SK-N-SH treated with all-trans-retinoic acid at 6 μM for 48 hours (cell line): ENCODE measurements around the gene EFNB1.
"Not testable (repeated sequence)": the region's sequence is repeated elsewhere in the genome, so short reads cannot be mapped to it uniquely, and the experiment has no call there.

Experiments used
- ATAC-seq: fragments of 200-7000 bp; cut with Tn5 transposase; 3 replicates; pipeline ENCODE4 v1.9.1; 2020; ENCODE audit warnings: mild to moderate bottlenecking, moderate library complexity
- ARNTL ChIP-seq: fragments of 450-650 bp; formaldehyde crosslinking; IDR thresholded peaks from 2 replicates; pipeline ENCODE4 v1.5.0; 2020; ENCODE audit warnings: low read depth, mild to moderate bottlenecking, moderate library complexity, borderline replicate concordance
- BACH2 ChIP-seq: fragments of 250-450 bp; sonication (Bioruptor Pico); IDR thresholded peaks from 2 replicates; pipeline ENCODE4 v1.9.0; 2021; ENCODE audit warnings: mild to moderate bottlenecking, borderline replicate concordance
- CREB5 ChIP-seq: fragments of 250-450 bp; sonication (Bioruptor Pico); IDR thresholded peaks from 2 replicates; pipeline ENCODE4 v1.5.1; 2020; ENCODE audit warnings: low read depth, mild to moderate bottlenecking, moderate library complexity
- CSDC2 ChIP-seq: fragments of 250-450 bp; sonication (Bioruptor Pico); IDR thresholded peaks from 2 replicates; pipeline ENCODE4 v1.5.0; 2020; ENCODE audit warnings: mild to moderate bottlenecking, moderate library complexity
- CSRNP3 ChIP-seq: fragments of 250-450 bp; sonication (Bioruptor Pico); IDR thresholded peaks from 2 replicates; pipeline ENCODE4 v1.5.1; 2021; ENCODE audit warnings: mild to moderate bottlenecking, moderate library complexity
- ESRRG ChIP-seq: fragments of 250-450 bp; sonication (Bioruptor Pico); IDR thresholded peaks from 2 replicates; pipeline ENCODE4 v1.6.1; 2021; ENCODE audit warnings: mild to moderate bottlenecking
- GLIS3 ChIP-seq: fragments of 250-450 bp; sonication (Bioruptor Pico); IDR thresholded peaks from 2 replicates; pipeline ENCODE4 v1.5.0; 2020; ENCODE audit warnings: mild to moderate bottlenecking, moderate library complexity
- ISL1 ChIP-seq: fragments of 250-450 bp; sonication (Bioruptor Pico); IDR thresholded peaks from 2 replicates; pipeline ENCODE4 v2.1.2; 2022; ENCODE audit warnings: mild to moderate bottlenecking, moderate library complexity
- OSR1 ChIP-seq: fragments of 250-450 bp; sonication (Bioruptor Pico); IDR thresholded peaks from 2 replicates; pipeline ENCODE4 v1.8.0; 2022; ENCODE audit warnings: moderate library complexity, mild to moderate bottlenecking, inconsistent platforms
- PATZ1 ChIP-seq: fragments of 250-450 bp; sonication (Bioruptor Pico); IDR thresholded peaks from 2 replicates; pipeline ENCODE4 v1.8.0; 2020; ENCODE audit warnings: mild to moderate bottlenecking, moderate library complexity, borderline replicate concordance
- POU6F1 ChIP-seq: fragments of 250-450 bp; sonication (Bioruptor Pico); IDR thresholded peaks from 2 replicates; pipeline ENCODE4 v1.8.0; 2021; ENCODE audit warnings: low read depth, mild to moderate bottlenecking, moderate library complexity, borderline replicate concordance
- PPARA ChIP-seq: fragments of 250-450 bp; sonication (Bioruptor Pico); IDR thresholded peaks from 2 replicates; pipeline ENCODE4 v1.5.0; 2020; ENCODE audit warnings: mild to moderate bottlenecking, borderline replicate concordance
- RARB ChIP-seq: fragments of 250-450 bp; sonication (Bioruptor Pico); IDR thresholded peaks from 2 replicates; pipeline ENCODE4 v1.8.0; 2021; ENCODE audit warnings: mild to moderate bottlenecking, moderate library complexity
- SNAI2 ChIP-seq: fragments of 250-450 bp; sonication (Bioruptor Pico); IDR thresholded peaks from 2 replicates; pipeline ENCODE4 v1.5.0; 2020; ENCODE audit warnings: mild to moderate bottlenecking, moderate library complexity
- TCF4 ChIP-seq: fragments of 250-450 bp; sonication (Bioruptor Pico); IDR thresholded peaks from 2 replicates; pipeline ENCODE4 v1.8.0; 2021; ENCODE audit warnings: mild to moderate bottlenecking, moderate library complexity, borderline replicate concordance
- TOX ChIP-seq: fragments of 250-450 bp; sonication (Bioruptor Pico); IDR thresholded peaks from 2 replicates; pipeline ENCODE4 v1.8.0; 2021; ENCODE audit warnings: mild to moderate bottlenecking, moderate library complexity, borderline replicate concordance
- TSHZ2 ChIP-seq: fragments of 250-450 bp; sonication (Bioruptor Pico); IDR thresholded peaks from 2 replicates; pipeline ENCODE4 v1.5.0; 2020; ENCODE audit warnings: mild to moderate bottlenecking, moderate library complexity
- ZC3H10 ChIP-seq: fragments of 250-450 bp; sonication (Bioruptor Pico); IDR thresholded peaks from 2 replicates; pipeline ENCODE4 v1.5.1; 2021; ENCODE audit warnings: mild to moderate bottlenecking, moderate library complexity
- ZFP3 ChIP-seq: fragments of 250-450 bp; sonication (Bioruptor Pico); IDR thresholded peaks from 2 replicates; pipeline ENCODE4 v1.5.0; 2020; ENCODE audit warnings: mild to moderate bottlenecking, moderate library complexity
- ZFP30 ChIP-seq: fragments of 450-650 bp; formaldehyde crosslinking; IDR thresholded peaks from 2 replicates; pipeline ENCODE4 v1.5.0; 2022; ENCODE audit warnings: mild to moderate bottlenecking, moderate library complexity
- ZNF565 ChIP-seq: fragments of 450-650 bp; formaldehyde crosslinking; conservative IDR thresholded peaks from 2 replicates; pipeline ENCODE4 v1.5.0; 2020; ENCODE audit warnings: low read depth, mild to moderate bottlenecking, moderate library complexity
- ZNF70 ChIP-seq: fragments of 450-650 bp; formaldehyde crosslinking; IDR thresholded peaks from 2 replicates; pipeline ENCODE4 v1.5.0; 2020; ENCODE audit warnings: mild to moderate bottlenecking, moderate library complexity

Gene EFNB1

GRCh38 chrX:68792083-68792482 lies 36.7 kb upstream of the EFNB1 start:
- no peak for ATAC-seq
- no peak for TF ChIP-seq ISL1 (CRISPR knock-in tag)

- no peak for TF ChIP-seq POU6F1 (CRISPR knock-in tag)
- TF ChIP-seq ZFP3 (CRISPR knock-in tag): no peak
- TF ChIP-seq ZNF70 (CRISPR knock-in tag): no peak
- TF ChIP-seq BACH2 (CRISPR knock-in tag): no peak
- no peak for TF ChIP-seq RARB
- TF ChIP-seq OSR1: no peak
Observed at GRCh38 chrX:68794461-68794860, 34.4 kb upstream of the EFNB1 start.

GRCh38 chrX:68795741-68796140 lies 33.1 kb upstream of the EFNB1 start:
- ATAC-seq: no peak

More at GRCh38 chrX:68794461-68794860, 34.4 kb upstream of the EFNB1 start:
- ATAC-seq: no peak

GRCh38 chrX:68798400-68798799 lies 30.4 kb upstream of the EFNB1 start:
- ATAC-seq: not testable (repeated sequence)

More at GRCh38 chrX:68795741-68796140, 33.1 kb upstream of the EFNB1 start:
- no peak for TF ChIP-seq ZFP30
- no peak for TF ChIP-seq POU6F1 (CRISPR knock-in tag)
- TF ChIP-seq ZFP3 (CRISPR knock-in tag): no peak
- TF ChIP-seq ZC3H10 (CRISPR knock-in tag): no peak
- no peak for TF ChIP-seq GLIS3 (CRISPR knock-in tag)
- TF ChIP-seq TOX: no peak
- no peak for TF ChIP-seq PATZ1 (CRISPR knock-in tag)
- no peak for TF ChIP-seq PPARA
- no peak for TF ChIP-seq CSDC2 (CRISPR knock-in tag)
- TF ChIP-seq ESRRG: no peak

GRCh38 chrX:68801737-68802290 lies 27.0 kb upstream of the EFNB1 start:
- TF ChIP-seq ISL1 (CRISPR knock-in tag) (no peak), TSHZ2 (CRISPR knock-in tag) (no peak)

GRCh38 chrX:68807818-68808217 lies 21.0 kb upstream of the EFNB1 start:
- peak; percentile 84 for ATAC-seq
- TF ChIP-seq ZFP3 (CRISPR knock-in tag) (no peak), ZNF565 (no peak), OSR1 (no peak), ARNTL (CRISPR knock-in tag) (no peak), CSRNP3 (CRISPR knock-in tag) (no peak), TCF4 (no peak), PPARA (no peak), ZNF70 (CRISPR knock-in tag) (no peak), CREB5 (no peak), TOX (no peak), SNAI2 (CRISPR knock-in tag) (no peak)

More at GRCh38 chrX:68801737-68802290, 27.0 kb upstream of the EFNB1 start:
- ATAC-seq: no peak
